Adrenal gland (tissue), 5 donors: ENCODE data around the gene SEMA4G.

ENCODE experiments used
- POLR2A ChIP-seq, 2 donors: fragments of 450-650 bp; IDR thresholded peaks; one replicate each; pipeline ENCODE4 v1.6.1; 2017; ENCODE audit warnings: antibody characterized with exemption in 2 of 2, mild to moderate bottlenecking in 2 of 2, moderate library complexity in 1 of 2
- TF ChIP-seq, protein P1 (sequence below), 6 experiments: fragments of 450-650 bp in 4 of 6; fragments of 200-600 bp in 2 of 6; sonication (generic) in 1 of 6; IDR thresholded peaks; 1 replicate in 5 of 6; 2 replicates in 1 of 6; pipeline versions ENCODE4 v1.5.1 to v1.8.0; 2016 to 2021; ENCODE audit warnings: antibody characterized with exemption in 6 of 6, mild to moderate bottlenecking in 2 of 6, moderate library complexity in 1 of 6
- donor health status: DM: no; HTN: no; CAD: no.

DNA sequence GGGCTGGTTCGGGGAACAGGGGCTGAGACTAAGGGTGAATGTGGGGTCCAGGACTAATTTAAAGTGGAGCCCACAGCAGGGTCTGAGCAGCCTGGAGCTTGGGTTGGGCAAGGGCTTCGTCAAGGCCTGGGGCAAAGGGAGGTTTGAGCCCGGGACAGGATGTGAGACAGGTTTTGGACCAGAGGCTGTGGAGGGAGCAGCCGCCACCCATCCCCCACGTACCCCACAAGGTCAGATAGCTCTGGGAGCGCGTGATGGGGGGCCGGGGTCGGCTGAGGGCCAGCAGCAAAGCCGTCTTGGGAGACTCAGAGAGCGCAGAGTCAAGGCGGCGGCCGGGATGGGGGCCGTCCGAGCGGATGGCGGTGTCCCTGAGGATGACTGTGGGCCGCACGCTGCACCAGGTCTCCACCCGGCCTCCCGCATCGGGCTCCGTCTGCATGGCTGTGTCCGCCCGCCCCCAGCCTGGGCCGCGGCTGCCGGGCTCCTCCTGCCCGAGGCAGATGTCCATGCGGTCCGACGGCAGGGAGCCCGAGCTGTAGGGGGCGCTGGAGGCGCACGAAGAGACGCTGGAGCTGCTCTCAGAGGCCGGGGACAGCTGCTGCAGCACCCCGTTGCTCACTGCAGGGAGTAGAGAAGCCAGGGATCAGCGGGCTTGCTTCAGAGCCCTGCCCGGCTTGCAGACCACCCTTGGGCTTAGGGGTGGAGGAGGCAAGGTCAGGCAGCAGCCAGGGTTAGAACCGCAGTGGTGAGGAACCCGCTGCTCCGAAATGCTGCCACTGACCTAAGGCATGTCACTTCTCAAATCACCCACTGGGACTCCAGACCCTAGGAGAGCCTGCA is 49.5 kb downstream of the SEMA4G start:
- no peak for TF ChIP-seq POLR2A (IDR thresholded peaks at IDR 0.05)
- TF ChIP-seq, protein P1, sequence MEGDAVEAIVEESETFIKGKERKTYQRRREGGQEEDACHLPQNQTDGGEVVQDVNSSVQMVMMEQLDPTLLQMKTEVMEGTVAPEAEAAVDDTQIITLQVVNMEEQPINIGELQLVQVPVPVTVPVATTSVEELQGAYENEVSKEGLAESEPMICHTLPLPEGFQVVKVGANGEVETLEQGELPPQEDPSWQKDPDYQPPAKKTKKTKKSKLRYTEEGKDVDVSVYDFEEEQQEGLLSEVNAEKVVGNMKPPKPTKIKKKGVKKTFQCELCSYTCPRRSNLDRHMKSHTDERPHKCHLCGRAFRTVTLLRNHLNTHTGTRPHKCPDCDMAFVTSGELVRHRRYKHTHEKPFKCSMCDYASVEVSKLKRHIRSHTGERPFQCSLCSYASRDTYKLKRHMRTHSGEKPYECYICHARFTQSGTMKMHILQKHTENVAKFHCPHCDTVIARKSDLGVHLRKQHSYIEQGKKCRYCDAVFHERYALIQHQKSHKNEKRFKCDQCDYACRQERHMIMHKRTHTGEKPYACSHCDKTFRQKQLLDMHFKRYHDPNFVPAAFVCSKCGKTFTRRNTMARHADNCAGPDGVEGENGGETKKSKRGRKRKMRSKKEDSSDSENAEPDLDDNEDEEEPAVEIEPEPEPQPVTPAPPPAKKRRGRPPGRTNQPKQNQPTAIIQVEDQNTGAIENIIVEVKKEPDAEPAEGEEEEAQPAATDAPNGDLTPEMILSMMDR (IDR thresholded peaks at IDR 0.05), result peak; percentile 54 to 83 (median 71)
